Endodermal cell (in vitro differentiated cells): ENCODE measurements around the gene LLCFC1. TPM values are rescaled to one million over a fixed set of nuclear protein-coding genes. Genes with fewer than 3 reads are reported as not detected.

Experiments used
- DNase-seq: peaks from one replicate; pipeline ENCODE4 v3.0.0-alpha.2; 2017
- H3K27ac ChIP-seq: 2 replicates; pipeline ENCODE4 v1.5.1; 2013; ENCODE audit warnings: mild to moderate bottlenecking, low read depth, low read length, moderate library complexity
- H3K27me3 ChIP-seq: 2 replicates; pipeline ENCODE4 v1.6.1; 2013; ENCODE audit warnings: mild to moderate bottlenecking, low read length, moderate library complexity; ENCODE audit not compliant: insufficient read depth, control insufficient read depth, poor library complexity, severe bottlenecking
- H3K36me3 ChIP-seq: 2 replicates; pipeline ENCODE4 v1.7.0; 2013; ENCODE audit warnings: mild to moderate bottlenecking, low read length, moderate library complexity; ENCODE audit not compliant: control insufficient read depth, insufficient read depth
- H3K4me1 ChIP-seq: one replicate; pipeline ENCODE4 v1.7.0; 2013; ENCODE audit warnings: low read length; ENCODE audit not compliant: control insufficient read depth, insufficient read depth
- H3K4me3 ChIP-seq: 2 replicates; pipeline ENCODE4 v1.5.1; 2013; ENCODE audit warnings: mild to moderate bottlenecking, low read length, moderate library complexity
- H3K9ac ChIP-seq: 2 replicates; pipeline ENCODE4 v1.6.1; 2013; ENCODE audit warnings: mild to moderate bottlenecking, low read length, moderate library complexity; ENCODE audit not compliant: poor library complexity, severe bottlenecking; ENCODE audit errors: extremely low read depth
- H3K9me3 ChIP-seq: 2 replicates; pipeline ENCODE4 v1.6.1; 2013; ENCODE audit warnings: mild to moderate bottlenecking, low read length, moderate library complexity; ENCODE audit not compliant: control insufficient read depth
- H3K27ac Mint-ChIP-seq: 2 replicates; pipeline ENCODE4 v1.8.0; 2020; ENCODE audit warnings: mixed read lengths
- H3K27me3 Mint-ChIP-seq: 2 replicates; pipeline ENCODE4 v1.8.0; 2021; ENCODE audit warnings: mild to moderate bottlenecking, mixed read lengths; ENCODE audit not compliant: insufficient read depth
- H3K36me3 Mint-ChIP-seq: 2 replicates; pipeline ENCODE4 v1.8.0; 2020; ENCODE audit warnings: low read depth, mixed read lengths
- H3K4me1 Mint-ChIP-seq: 2 replicates; pipeline ENCODE4 v1.8.0; 2020; ENCODE audit warnings: mixed read lengths
- H3K4me3 Mint-ChIP-seq: 2 replicates; pipeline ENCODE4 v1.8.0; 2020; ENCODE audit warnings: mild to moderate bottlenecking, moderate library complexity, mixed read lengths
- H3K9me3 Mint-ChIP-seq: 2 replicates; pipeline ENCODE4 v1.8.0; 2020; ENCODE audit warnings: mild to moderate bottlenecking, mixed read lengths
- CTCF ChIP-seq: fragments of 200-600 bp; sonication (generic); conservative IDR thresholded peaks from 2 replicates; pipeline ENCODE4 v1.5.0; 2021; ENCODE audit warnings: antibody characterized with exemption, mild to moderate bottlenecking
- WGBS, 2 experiments: methylation state at CpG; one replicate each; pipeline versions ENCODE4 v1.1.5 to v1.1.7; 2013; ENCODE audit warnings: missing lambda C conversion rate in 2 of 2, mixed read lengths in 1 of 2; ENCODE audit not compliant: insufficient coverage in 1 of 2, insufficient read length in 1 of 2; 5-methylcytosine and 5-hydroxymethylcytosine counted together
- total RNA-seq, 2 donors: library from RNA; stranded (reverse); fragmentation: NEBNext Ultra II Directional in 1 of 2; extraction: Animal tissue kit (Norgen Biotek cat#: 25700) in 1 of 2; gene quantifications; 2 replicates in 1 of 2; 3 replicates in 1 of 2; pipeline ENCODE4 v1.2.1, GENCODE V29; 2021

The LLCFC1 gene
- total RNA-seq, 2 donors from 2014 or later, result not detected

- Histone ChIP-seq H3K27me3 (peaks cover 5% of the 10 kb centered on the region), H3K36me3 (no peaks in the 10 kb centered on the region), H3K4me1 (no peaks in the 10 kb centered on the region), H3K4me3 (no peak overlapping the region), H3K9me3 (no peaks in the 10 kb centered on the region), H3K9ac (no peak overlapping the region), H3K27ac (no peak overlapping the region)
- 93 to 100% methylated on average over 1 to 2 of the region's 2 CpGs for WGBS, 2 experiments
- Mint-ChIP-seq H3K27ac (no peak overlapping the region), H3K9me3 (no peaks in the 10 kb centered on the region), H3K27me3 (peaks cover 20% of the 10 kb centered on the region), H3K36me3 (no peaks in the 10 kb centered on the region), H3K4me1 (peaks cover 2% of the 10 kb centered on the region), H3K4me3 (no peak overlapping the region)
- DNase-seq, result peak; percentile 1
- no peak for TF ChIP-seq CTCF
Observed at GRCh38 chr7:142913566-142913965, 25.7 kb upstream of the LLCFC1 start.

GRCh38 chr7:142914121-142914520 lies 25.2 kb upstream of the LLCFC1 start:
- H3K4me3 Mint-ChIP-seq, result no peak overlapping the region
- no peaks in the 10 kb centered on the region for H3K9me3 Mint-ChIP-seq
- no peak for TF ChIP-seq CTCF
- Histone ChIP-seq H3K36me3 (no peaks in the 10 kb centered on the region), H3K9me3 (no peaks in the 10 kb centered on the region), H3K4me1 (no peaks in the 10 kb centered on the region), H3K4me3 (no peak overlapping the region), H3K27me3 (peaks cover 5% of the 10 kb centered on the region), H3K9ac (no peak overlapping the region), H3K27ac (no peak overlapping the region)
- DNase-seq, result peak; percentile 10
- WGBS, 2 experiments, result 100% methylated on average over 1 of the region's 1 CpG; no CpG with 5 or more reads in 1 of the 2 experiments
- H3K36me3 Mint-ChIP-seq, result no peaks in the 10 kb centered on the region
- peaks cover 2% of the 10 kb centered on the region for H3K4me1 Mint-ChIP-seq
- no peak overlapping the region for H3K27ac Mint-ChIP-seq
- H3K27me3 Mint-ChIP-seq, result peaks cover 18% of the 10 kb centered on the region

GRCh38 chr7:142915315-142915714 lies 24.0 kb upstream of the LLCFC1 start:
- Histone ChIP-seq H3K27ac (no peak overlapping the region), H3K4me3 (no peak overlapping the region), H3K27me3 (peaks cover 5% of the 10 kb centered on the region), H3K9ac (no peak overlapping the region), H3K4me1 (no peaks in the 10 kb centered on the region), H3K36me3 (no peaks in the 10 kb centered on the region), H3K9me3 (no peaks in the 10 kb centered on the region)
- no peaks in the 10 kb centered on the region for H3K9me3 Mint-ChIP-seq
- TF ChIP-seq CTCF, result peak; percentile 15
- peak; percentile 44 for DNase-seq
- WGBS, 2 experiments, result 89% methylated on average over 3 to 8 of the region's 8 CpGs
- peaks cover 21% of the 10 kb centered on the region for H3K27me3 Mint-ChIP-seq
- no peak overlapping the region for H3K27ac Mint-ChIP-seq
- H3K36me3 Mint-ChIP-seq, result no peaks in the 10 kb centered on the region
- H3K4me3 Mint-ChIP-seq, result no peak overlapping the region
- no peaks in the 10 kb centered on the region for H3K4me1 Mint-ChIP-seq
